Epithelial cell of proximal tubule (primary cell): Measurements from ENCODE around the gene NXPE4. TPM values are rescaled to one million over a fixed set of nuclear protein-coding genes. Genes with fewer than 3 reads are reported as not detected.

Experiments used
- DNase-seq: peaks from one replicate; pipeline ENCODE4 v3.0.0-alpha.2; 2011; ENCODE audit warnings: low read depth
- H3K4me3 ChIP-seq: 2 replicates; pipeline ENCODE4 v1.5.1; 2011; ENCODE audit warnings: low read depth, mild to moderate bottlenecking, low read length
- total RNA-seq: library from RNA; depleted of rRNA; stranded (reverse); fragments of >200 nt; gene quantifications from 2 replicates; pipeline ENCODE4 v1.2.3, GENCODE V29; 2015
- TF ChIP-seq, protein P1 (sequence below): conservative IDR thresholded peaks from 2 replicates; pipeline ENCODE4 v1.5.1; 2012; ENCODE audit warnings: low read depth, mild to moderate bottlenecking, low read length

Gene NXPE4
- total RNA-seq, 1 donor from 2014 or later, result not detected

DNA sequence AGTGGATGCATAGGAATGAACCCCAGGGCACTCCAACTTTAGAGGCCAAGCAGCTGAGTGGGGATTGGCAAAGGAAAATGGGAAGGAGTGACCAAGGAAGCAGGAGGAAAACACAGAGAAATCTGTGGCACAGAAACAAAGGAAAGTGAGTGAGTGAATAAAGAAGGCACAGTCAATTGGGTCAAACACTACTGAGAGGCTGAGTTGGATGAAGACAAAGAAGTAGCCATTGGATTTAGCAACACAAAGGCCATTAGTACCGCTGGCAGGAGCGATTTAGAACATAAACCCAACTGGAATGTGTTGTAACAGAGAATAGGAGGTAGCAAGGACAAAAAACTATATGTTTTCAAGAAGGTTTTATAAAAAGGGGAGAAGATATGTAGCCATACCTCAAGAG is 29.3 kb downstream of the NXPE4 start:
- TF ChIP-seq, protein P1, sequence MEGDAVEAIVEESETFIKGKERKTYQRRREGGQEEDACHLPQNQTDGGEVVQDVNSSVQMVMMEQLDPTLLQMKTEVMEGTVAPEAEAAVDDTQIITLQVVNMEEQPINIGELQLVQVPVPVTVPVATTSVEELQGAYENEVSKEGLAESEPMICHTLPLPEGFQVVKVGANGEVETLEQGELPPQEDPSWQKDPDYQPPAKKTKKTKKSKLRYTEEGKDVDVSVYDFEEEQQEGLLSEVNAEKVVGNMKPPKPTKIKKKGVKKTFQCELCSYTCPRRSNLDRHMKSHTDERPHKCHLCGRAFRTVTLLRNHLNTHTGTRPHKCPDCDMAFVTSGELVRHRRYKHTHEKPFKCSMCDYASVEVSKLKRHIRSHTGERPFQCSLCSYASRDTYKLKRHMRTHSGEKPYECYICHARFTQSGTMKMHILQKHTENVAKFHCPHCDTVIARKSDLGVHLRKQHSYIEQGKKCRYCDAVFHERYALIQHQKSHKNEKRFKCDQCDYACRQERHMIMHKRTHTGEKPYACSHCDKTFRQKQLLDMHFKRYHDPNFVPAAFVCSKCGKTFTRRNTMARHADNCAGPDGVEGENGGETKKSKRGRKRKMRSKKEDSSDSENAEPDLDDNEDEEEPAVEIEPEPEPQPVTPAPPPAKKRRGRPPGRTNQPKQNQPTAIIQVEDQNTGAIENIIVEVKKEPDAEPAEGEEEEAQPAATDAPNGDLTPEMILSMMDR, result no peak
- DNase-seq, result no peak
- no peak overlapping the region for H3K4me3 ChIP-seq

DNA sequence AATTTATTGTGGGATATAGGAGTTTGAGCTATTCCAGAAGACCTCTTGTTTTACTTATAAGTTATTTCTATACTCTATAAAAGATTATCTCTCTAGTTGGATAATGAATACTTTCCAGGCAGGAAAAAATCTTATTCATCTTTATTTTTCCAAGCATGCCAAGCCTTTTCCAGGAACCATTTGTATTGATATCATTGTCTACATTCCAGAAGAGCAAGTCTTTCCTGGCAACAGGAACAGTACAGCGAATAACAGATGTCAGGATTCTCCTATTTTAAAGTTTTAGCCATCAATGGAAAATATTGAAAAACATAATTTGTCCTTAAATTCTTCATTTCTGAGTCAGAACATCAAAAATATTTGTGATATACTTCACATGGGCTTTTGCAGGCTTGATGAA is 30.8 kb downstream of the NXPE4 start:
- TF ChIP-seq, protein P1, result no peak
- no peak overlapping the region for H3K4me3 ChIP-seq
- no peak for DNase-seq

DNA sequence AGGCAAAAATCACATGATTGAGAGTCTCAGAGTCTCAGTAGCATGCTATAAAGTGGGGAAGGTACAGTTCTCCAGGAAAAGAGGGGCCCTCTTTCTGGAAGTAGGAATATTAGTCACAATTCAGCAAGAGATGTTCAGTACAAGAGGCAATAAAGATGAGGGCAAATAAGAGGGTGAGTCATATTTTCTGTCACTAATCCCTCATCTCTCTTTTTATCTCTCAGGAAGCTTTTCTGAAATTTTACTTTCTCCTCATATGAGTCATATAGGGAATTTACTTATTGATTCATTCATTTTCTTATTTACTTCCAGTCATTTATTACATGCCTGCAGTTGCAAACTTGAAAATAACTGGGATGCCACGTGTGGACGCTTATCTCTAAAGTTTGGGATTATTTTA is 32.5 kb downstream of the NXPE4 start:
- no peak overlapping the region for H3K4me3 ChIP-seq
- DNase-seq, result no peak
- TF ChIP-seq, protein P1, result no peak

DNA sequence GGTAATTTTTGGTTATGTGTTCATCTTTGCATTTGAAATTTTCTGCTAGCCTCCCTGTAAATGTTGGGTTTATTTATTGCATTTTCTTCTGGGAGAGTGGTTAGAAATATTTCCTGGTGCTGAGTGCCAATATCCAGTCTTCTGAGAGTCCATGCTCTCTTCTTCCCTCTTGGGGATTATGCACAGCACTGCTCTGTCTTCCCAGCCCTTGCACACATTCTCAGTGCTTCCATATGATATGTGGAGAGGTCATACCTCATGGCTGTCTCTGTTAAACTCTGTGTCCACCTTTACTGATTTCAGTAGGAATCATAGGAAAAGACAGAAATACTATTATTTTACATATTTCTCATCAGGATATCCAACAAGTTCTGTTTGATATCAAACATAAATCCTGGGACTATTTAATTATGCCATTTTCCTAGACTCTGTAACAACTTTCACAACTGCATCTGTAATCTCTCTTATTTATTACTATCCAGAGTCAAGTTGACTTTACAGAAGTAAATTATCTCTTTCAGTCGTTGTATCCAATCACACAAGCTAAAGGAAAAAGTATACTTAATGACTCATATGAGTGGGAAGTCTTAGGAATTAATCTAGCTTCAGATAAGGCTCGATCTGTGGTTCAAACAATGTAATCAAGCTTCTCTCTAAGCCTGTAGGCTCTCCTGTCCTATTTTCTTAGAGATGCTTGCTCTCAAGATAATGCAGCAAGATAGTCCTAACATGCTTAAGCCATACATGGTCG is 33.2 kb downstream of the NXPE4 start:
- TF ChIP-seq, protein P1, result no peak
- no peak overlapping the region for H3K4me3 ChIP-seq
- no peak for DNase-seq

DNA sequence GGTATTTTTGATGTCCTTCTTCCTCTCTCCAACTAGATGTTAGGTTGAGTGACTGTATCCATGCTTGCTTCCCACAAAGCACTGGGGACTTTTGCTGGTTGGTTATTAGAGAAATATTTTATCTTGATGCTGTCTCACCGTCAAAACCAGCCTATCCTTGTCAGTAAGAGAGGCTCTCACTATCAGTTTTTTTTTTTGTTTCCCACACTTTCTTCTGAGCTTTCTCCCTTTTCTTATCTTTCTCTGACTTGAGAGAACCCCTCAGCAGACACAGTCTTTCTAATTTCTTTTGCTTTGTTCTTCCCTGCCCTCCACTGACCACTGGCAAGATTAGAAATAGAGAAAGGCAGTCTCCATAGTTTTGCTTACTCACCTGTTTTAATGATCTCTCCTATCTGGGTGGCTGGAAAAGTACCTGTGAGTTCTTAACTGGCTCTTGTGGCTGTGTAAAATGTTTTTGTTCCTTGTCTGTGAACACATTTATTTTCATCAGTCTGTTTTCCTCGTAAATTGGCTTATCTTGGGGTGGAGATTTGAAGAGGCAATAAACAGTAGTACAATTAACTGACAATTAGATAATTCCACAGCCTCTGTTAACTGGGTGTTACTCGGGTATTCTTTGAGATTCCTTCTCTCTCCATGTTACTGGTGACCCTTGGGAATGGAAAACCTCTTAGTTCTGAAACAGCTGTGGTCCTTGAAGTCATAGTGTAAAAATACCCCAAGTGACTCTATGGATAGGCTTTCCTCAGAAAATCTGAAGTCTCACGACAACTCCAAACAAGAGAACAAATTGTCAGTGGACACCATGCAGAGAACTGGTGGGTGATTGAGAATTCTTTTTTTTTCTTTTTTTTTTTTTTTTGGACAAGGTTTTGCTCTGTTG is 35.9 kb downstream of the NXPE4 start, which contains the start of gene NXPE1:
TSS of gene NXPE1 (minus strand) at position 457 of the 886 bp plus-strand sequence. CDS start 8,680 bp downstream, outside the sequence.
- no peak within 1 kb of the TSS for H3K4me3 ChIP-seq
- DNase-seq, result no peak
- TF ChIP-seq, protein P1, result no peak

DNA sequence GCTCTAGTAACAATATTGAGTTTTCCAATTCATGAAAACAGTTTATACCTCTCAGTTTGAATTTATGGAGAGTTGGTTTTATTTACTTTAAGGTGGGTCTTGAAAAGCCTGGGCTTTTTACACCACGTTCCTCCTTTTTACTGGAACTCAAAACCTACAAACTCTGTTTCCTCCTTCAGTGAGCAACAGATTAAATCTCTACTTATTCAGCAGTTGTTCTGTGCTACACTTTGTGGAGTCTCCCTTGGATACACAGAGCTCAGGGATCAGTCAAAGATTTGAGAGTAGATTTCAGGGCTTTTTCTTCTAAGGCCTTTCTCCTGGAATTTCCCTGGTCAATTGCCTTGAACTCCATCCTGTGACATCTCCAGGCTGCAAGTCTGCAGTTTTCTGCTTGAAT is 39.5 kb downstream of the NXPE4 start:
- H3K4me3 ChIP-seq, result no peak overlapping the region
- TF ChIP-seq, protein P1, result no peak
- DNase-seq, result no peak
